HCT116 (cell line): ENCODE results near the gene AUTS2.

Source experiments
- ATF3 ChIP-seq: IDR thresholded peaks from 2 replicates; pipeline ENCODE4 v1.6.1; 2012
- CEBPB ChIP-seq: IDR thresholded peaks from 2 replicates; pipeline ENCODE4 v1.6.1; 2012; ENCODE audit warnings: low read depth
- EZH2 ChIP-seq: fragments of 200-600 bp; sonication (generic); IDR thresholded peaks from 2 replicates; pipeline ENCODE4 v1.6.1; 2017; ENCODE audit warnings: antibody characterized with exemption, mixed run types
- EZH2phosphoT487 ChIP-seq: fragments of 200-600 bp; IDR thresholded peaks from 2 replicates; pipeline ENCODE4 v1.6.1; 2018; ENCODE audit warnings: antibody characterized with exemption, borderline replicate concordance
- MAX ChIP-seq: IDR thresholded peaks from 2 replicates; pipeline ENCODE4 v1.6.1; 2012
- POLR2A ChIP-seq: IDR thresholded peaks from 2 replicates; pipeline ENCODE4 v1.7.0; 2011; ENCODE audit warnings: borderline replicate concordance; ENCODE audit not compliant: insufficient read depth, insufficient read length; ENCODE audit errors: extremely low read depth
- POLR2AphosphoS5 ChIP-seq: IDR thresholded peaks from 2 replicates; pipeline ENCODE4 v1.6.1; 2011; ENCODE audit warnings: mild to moderate bottlenecking, low read depth, low read length, moderate library complexity
- RAD21 ChIP-seq: IDR thresholded peaks from 2 replicates; pipeline ENCODE4 v1.6.1; 2012; ENCODE audit warnings: low read depth, mild to moderate bottlenecking
- SRF ChIP-seq: IDR thresholded peaks from 2 replicates; pipeline ENCODE4 v1.6.1; 2012; ENCODE audit warnings: low read depth
- ZFX ChIP-seq: fragments of 450-650 bp; IDR thresholded peaks from 2 replicates; pipeline ENCODE4 v1.6.1; 2017
- TF ChIP-seq, protein P1 (sequence below): IDR thresholded peaks from 2 replicates; pipeline ENCODE4 v1.6.1; 2012; ENCODE audit warnings: low read depth
- TF ChIP-seq, protein P2 (sequence below), 3 experiments: fragments of 200-600 bp in 1 of 3; sonication (generic) in 1 of 3; IDR thresholded peaks in 2 of 3; conservative IDR thresholded peaks in 1 of 3; 2 replicates each; pipeline ENCODE4 v1.5.1; 2012 to 2017; ENCODE audit warnings: low read depth in 2 of 3, low read length in 2 of 3, antibody characterized with exemption in 1 of 3, borderline replicate concordance in 1 of 3, control low read depth in 1 of 3, mild to moderate bottlenecking in 1 of 3, mixed read lengths in 1 of 3, mixed run types in 1 of 3, moderate library complexity in 1 of 3; ENCODE audit not compliant: insufficient read depth in 1 of 3

DNA sequence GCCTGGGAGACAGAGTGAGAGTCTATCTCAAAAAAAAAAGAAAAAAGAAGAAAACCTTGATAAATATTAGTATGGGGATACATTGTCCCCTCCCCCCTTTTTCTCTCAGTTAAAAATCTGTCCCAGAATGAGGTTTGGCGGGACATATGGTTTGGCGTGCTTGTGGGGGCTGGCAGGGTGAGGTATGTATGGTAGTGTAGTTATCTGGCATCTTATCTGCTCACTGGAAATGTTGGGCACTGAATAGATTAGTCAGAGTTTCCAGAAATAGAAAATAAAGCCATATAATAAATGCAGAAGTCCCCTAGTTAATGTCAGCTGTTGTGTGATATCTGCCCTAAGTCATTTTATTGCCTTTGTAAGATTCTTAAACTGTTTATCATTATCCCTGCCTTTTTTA lies 1136.1 kb downstream of the AUTS2 start:
- TF ChIP-seq POLR2AphosphoS5 (no peak), ZFX (no peak), SRF (no peak), EZH2phosphoT487 (no peak), RAD21 (no peak), POLR2A (no peak), MAX (no peak), CEBPB (no peak), ATF3 (no peak), EZH2 (no peak)
- TF ChIP-seq, protein P1, sequence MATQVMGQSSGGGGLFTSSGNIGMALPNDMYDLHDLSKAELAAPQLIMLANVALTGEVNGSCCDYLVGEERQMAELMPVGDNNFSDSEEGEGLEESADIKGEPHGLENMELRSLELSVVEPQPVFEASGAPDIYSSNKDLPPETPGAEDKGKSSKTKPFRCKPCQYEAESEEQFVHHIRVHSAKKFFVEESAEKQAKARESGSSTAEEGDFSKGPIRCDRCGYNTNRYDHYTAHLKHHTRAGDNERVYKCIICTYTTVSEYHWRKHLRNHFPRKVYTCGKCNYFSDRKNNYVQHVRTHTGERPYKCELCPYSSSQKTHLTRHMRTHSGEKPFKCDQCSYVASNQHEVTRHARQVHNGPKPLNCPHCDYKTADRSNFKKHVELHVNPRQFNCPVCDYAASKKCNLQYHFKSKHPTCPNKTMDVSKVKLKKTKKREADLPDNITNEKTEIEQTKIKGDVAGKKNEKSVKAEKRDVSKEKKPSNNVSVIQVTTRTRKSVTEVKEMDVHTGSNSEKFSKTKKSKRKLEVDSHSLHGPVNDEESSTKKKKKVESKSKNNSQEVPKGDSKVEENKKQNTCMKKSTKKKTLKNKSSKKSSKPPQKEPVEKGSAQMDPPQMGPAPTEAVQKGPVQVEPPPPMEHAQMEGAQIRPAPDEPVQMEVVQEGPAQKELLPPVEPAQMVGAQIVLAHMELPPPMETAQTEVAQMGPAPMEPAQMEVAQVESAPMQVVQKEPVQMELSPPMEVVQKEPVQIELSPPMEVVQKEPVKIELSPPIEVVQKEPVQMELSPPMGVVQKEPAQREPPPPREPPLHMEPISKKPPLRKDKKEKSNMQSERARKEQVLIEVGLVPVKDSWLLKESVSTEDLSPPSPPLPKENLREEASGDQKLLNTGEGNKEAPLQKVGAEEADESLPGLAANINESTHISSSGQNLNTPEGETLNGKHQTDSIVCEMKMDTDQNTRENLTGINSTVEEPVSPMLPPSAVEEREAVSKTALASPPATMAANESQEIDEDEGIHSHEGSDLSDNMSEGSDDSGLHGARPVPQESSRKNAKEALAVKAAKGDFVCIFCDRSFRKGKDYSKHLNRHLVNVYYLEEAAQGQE: no peak
- TF ChIP-seq, protein P2, sequence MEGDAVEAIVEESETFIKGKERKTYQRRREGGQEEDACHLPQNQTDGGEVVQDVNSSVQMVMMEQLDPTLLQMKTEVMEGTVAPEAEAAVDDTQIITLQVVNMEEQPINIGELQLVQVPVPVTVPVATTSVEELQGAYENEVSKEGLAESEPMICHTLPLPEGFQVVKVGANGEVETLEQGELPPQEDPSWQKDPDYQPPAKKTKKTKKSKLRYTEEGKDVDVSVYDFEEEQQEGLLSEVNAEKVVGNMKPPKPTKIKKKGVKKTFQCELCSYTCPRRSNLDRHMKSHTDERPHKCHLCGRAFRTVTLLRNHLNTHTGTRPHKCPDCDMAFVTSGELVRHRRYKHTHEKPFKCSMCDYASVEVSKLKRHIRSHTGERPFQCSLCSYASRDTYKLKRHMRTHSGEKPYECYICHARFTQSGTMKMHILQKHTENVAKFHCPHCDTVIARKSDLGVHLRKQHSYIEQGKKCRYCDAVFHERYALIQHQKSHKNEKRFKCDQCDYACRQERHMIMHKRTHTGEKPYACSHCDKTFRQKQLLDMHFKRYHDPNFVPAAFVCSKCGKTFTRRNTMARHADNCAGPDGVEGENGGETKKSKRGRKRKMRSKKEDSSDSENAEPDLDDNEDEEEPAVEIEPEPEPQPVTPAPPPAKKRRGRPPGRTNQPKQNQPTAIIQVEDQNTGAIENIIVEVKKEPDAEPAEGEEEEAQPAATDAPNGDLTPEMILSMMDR (IDR thresholded peaks at IDR 0.05 in 2 of 3, conservative IDR thresholded peaks at IDR 0.05 in 1 of 3; ENCODE audit: borderline replicate concordance in 1 of 3, insufficient read depth in 1 of 3, low read depth in 2 of 3, low read length in 2 of 3): no peak
